Measurements from ENCODE around the gene CAMKMT.

CAMKMT gene

GRCh38 chr2:44490726-44491125, 129.0 kb downstream of the CAMKMT start:
- no peak overlapping the region for H3K9ac ChIP-seq (ENCODE audit: low read depth, low read length, poor library complexity)
- no peak overlapping the region for H3K4me2 ChIP-seq (ENCODE audit: insufficient read depth, low read length, poor library complexity, severe bottlenecking)
- WGBS, 2 donors (ENCODE audit: extremely low coverage in 2 of 2, insufficient read length in 2 of 2, insufficient replicate concordance in 1 of 2) = no CpG with 5 or more reads among the region's 3 CpGs
- no peak overlapping the region for H3K14ac ChIP-seq (ENCODE audit: low read length)
- H2BK5ac ChIP-seq (ENCODE audit: low read length) = no peak overlapping the region
- H3K36me3 ChIP-seq (replicated peaks in 1 of 2; ENCODE audit: control insufficient read depth in 2 of 2, insufficient read depth in 2 of 2, low read length in 2 of 2) = no peaks in the 10 kb centered on the region
- no peak for DNase-seq (ENCODE audit: low spot score)
- H2AFZ ChIP-seq (ENCODE audit: low read length) = no peak overlapping the region
- H2BK120ac ChIP-seq (ENCODE audit: low read depth, low read length) = no peak overlapping the region
- H2BK15ac ChIP-seq (ENCODE audit: low read length) = no peak overlapping the region
- no peak overlapping the region for H4K8ac ChIP-seq (ENCODE audit: low read depth, low read length)
- no peak overlapping the region for H3K4ac ChIP-seq (ENCODE audit: low read length)
- no peak overlapping the region for H3K23ac ChIP-seq (ENCODE audit: low read depth, low read length, poor library complexity)
- no peaks in the 10 kb centered on the region for H3K9me3 ChIP-seq (replicated peaks in 1 of 2; ENCODE audit: control insufficient read depth in 2 of 2, insufficient read depth in 1 of 2, low read depth in 1 of 2, low read length in 2 of 2)
- no peak overlapping the region for H3K4me3 ChIP-seq (ENCODE audit: low read length in 2 of 2)
- H3K27ac ChIP-seq (replicated peaks; ENCODE audit: low read length) = no peak overlapping the region
- no peaks in the 10 kb centered on the region for H3K27me3 ChIP-seq (ENCODE audit: control insufficient read depth in 3 of 3, insufficient read depth in 3 of 3, low read depth in 1 of 3, low read length in 3 of 3)
- H4K91ac ChIP-seq (ENCODE audit: low read depth, low read length, poor library complexity) = no peak overlapping the region
- H2BK12ac ChIP-seq (ENCODE audit: low read length) = no peak overlapping the region
- H3K4me1 ChIP-seq (ENCODE audit: control insufficient read depth in 2 of 2, insufficient read depth in 1 of 2, low read depth in 1 of 2, low read length in 2 of 2) = no peaks in the 10 kb centered on the region
- no peak overlapping the region for H3K18ac ChIP-seq (ENCODE audit: low read length)
- no peak overlapping the region for H2AK5ac ChIP-seq (ENCODE audit: low read depth, low read length)
- H3K79me1 ChIP-seq (ENCODE audit: low read depth, low read length) = no peaks in the 10 kb centered on the region

GRCh38 chr2:44494006-44494405, 132.3 kb downstream of the CAMKMT start:
- H3K4me2 ChIP-seq (ENCODE audit: insufficient read depth, low read length, poor library complexity, severe bottlenecking) = no peak overlapping the region
- no peak overlapping the region for H3K27ac ChIP-seq (replicated peaks; ENCODE audit: low read length)
- no peak overlapping the region for H2BK15ac ChIP-seq (ENCODE audit: low read length)
- no peaks in the 10 kb centered on the region for H3K36me3 ChIP-seq (replicated peaks in 1 of 2; ENCODE audit: control insufficient read depth in 2 of 2, insufficient read depth in 2 of 2, low read length in 2 of 2)
- peaks cover 2 to 3% of the 10 kb centered on the region in 2 donors for H3K4me1 ChIP-seq (ENCODE audit: control insufficient read depth in 2 of 2, insufficient read depth in 1 of 2, low read depth in 1 of 2, low read length in 2 of 2)
- H3K9ac ChIP-seq (ENCODE audit: low read depth, low read length, poor library complexity) = no peak overlapping the region
- no peak overlapping the region for H3K23ac ChIP-seq (ENCODE audit: low read depth, low read length, poor library complexity)
- H3K4me3 ChIP-seq (ENCODE audit: low read length in 2 of 2) = no peak overlapping the region
- H2BK12ac ChIP-seq (ENCODE audit: low read length) = no peak overlapping the region
- no peak overlapping the region for H2AK5ac ChIP-seq (ENCODE audit: low read depth, low read length)
- no peaks in the 10 kb centered on the region for H3K27me3 ChIP-seq (ENCODE audit: control insufficient read depth in 3 of 3, insufficient read depth in 3 of 3, low read depth in 1 of 3, low read length in 3 of 3)
- H3K79me1 ChIP-seq (ENCODE audit: low read depth, low read length) = no peaks in the 10 kb centered on the region
- H2BK120ac ChIP-seq (ENCODE audit: low read depth, low read length) = no peak overlapping the region
- no peak overlapping the region for H3K18ac ChIP-seq (ENCODE audit: low read length)
- no CpG with 5 or more reads among the region's 2 CpGs for WGBS, 2 donors (ENCODE audit: extremely low coverage in 2 of 2, insufficient read length in 2 of 2, insufficient replicate concordance in 1 of 2)
- H2BK5ac ChIP-seq (ENCODE audit: low read length) = no peak overlapping the region
- DNase-seq (ENCODE audit: low spot score) = no peak
- H3K9me3 ChIP-seq (replicated peaks in 1 of 2; ENCODE audit: control insufficient read depth in 2 of 2, insufficient read depth in 1 of 2, low read depth in 1 of 2, low read length in 2 of 2) = no peaks in the 10 kb centered on the region
- no peak overlapping the region for H2AFZ ChIP-seq (ENCODE audit: low read length)
- no peak overlapping the region for H3K14ac ChIP-seq (ENCODE audit: low read length)
- no peak overlapping the region for H3K4ac ChIP-seq (ENCODE audit: low read length)
- H4K91ac ChIP-seq (ENCODE audit: low read depth, low read length, poor library complexity) = no peak overlapping the region
- no peak overlapping the region for H4K8ac ChIP-seq (ENCODE audit: low read depth, low read length)

- Histone ChIP-seq H3K14ac (ENCODE audit: low read length) (no peak overlapping the region), H3K27ac (replicated peaks; ENCODE audit: low read length) (no peak overlapping the region), H2AK5ac (ENCODE audit: low read depth, low read length) (no peak overlapping the region), H3K4ac (ENCODE audit: low read length) (no peak overlapping the region), H3K79me1 (ENCODE audit: low read depth, low read length) (no peaks in the 10 kb centered on the region), H3K36me3 (replicated peaks in 1 of 2; ENCODE audit: control insufficient read depth in 2 of 2, insufficient read depth in 2 of 2, low read length in 2 of 2) (no peaks in the 10 kb centered on the region), H2BK120ac (ENCODE audit: low read depth, low read length) (no peak overlapping the region), H3K9ac (ENCODE audit: low read depth, low read length, poor library complexity) (no peak overlapping the region), H3K9me3 (replicated peaks in 1 of 2; ENCODE audit: control insufficient read depth in 2 of 2, insufficient read depth in 1 of 2, low read depth in 1 of 2, low read length in 2 of 2) (no peaks in the 10 kb centered on the region), H4K8ac (ENCODE audit: low read depth, low read length) (no peak overlapping the region), H3K18ac (ENCODE audit: low read length) (no peak overlapping the region), H2BK5ac (ENCODE audit: low read length) (no peak overlapping the region), H3K4me3 (ENCODE audit: low read length in 2 of 2) (no peak overlapping the region), H3K23ac (ENCODE audit: low read depth, low read length, poor library complexity) (no peak overlapping the region), H3K27me3 (ENCODE audit: control insufficient read depth in 3 of 3, insufficient read depth in 3 of 3, low read depth in 1 of 3, low read length in 3 of 3) (no peaks in the 10 kb centered on the region), H3K4me2 (ENCODE audit: insufficient read depth, low read length, poor library complexity, severe bottlenecking) (no peak overlapping the region), H3K4me1 (ENCODE audit: control insufficient read depth in 2 of 2, insufficient read depth in 1 of 2, low read depth in 1 of 2, low read length in 2 of 2) (peaks cover 2 to 3% of the 10 kb centered on the region in 2 donors), H2BK12ac (ENCODE audit: low read length) (no peak overlapping the region), H4K91ac (ENCODE audit: low read depth, low read length, poor library complexity) (no peak overlapping the region), H2BK15ac (ENCODE audit: low read length) (no peak overlapping the region), H2AFZ (ENCODE audit: low read length) (no peak overlapping the region)
- no CpG with 5 or more reads among the region's 3 CpGs for WGBS, 2 donors (ENCODE audit: extremely low coverage in 2 of 2, insufficient read length in 2 of 2, insufficient replicate concordance in 1 of 2)
- DNase-seq (ENCODE audit: low spot score) = no peak
Observed at GRCh38 chr2:44495035-44495434, 133.3 kb downstream of the CAMKMT start.

- H3K27ac ChIP-seq (replicated peaks; ENCODE audit: low read length) = no peak overlapping the region
- no peak overlapping the region for H3K4me2 ChIP-seq (ENCODE audit: insufficient read depth, low read length, poor library complexity, severe bottlenecking)
- no peaks in the 10 kb centered on the region for H3K27me3 ChIP-seq (ENCODE audit: control insufficient read depth in 3 of 3, insufficient read depth in 3 of 3, low read depth in 1 of 3, low read length in 3 of 3)
- H3K9me3 ChIP-seq (replicated peaks in 1 of 2; ENCODE audit: control insufficient read depth in 2 of 2, insufficient read depth in 1 of 2, low read depth in 1 of 2, low read length in 2 of 2) = no peaks in the 10 kb centered on the region
- H3K18ac ChIP-seq (ENCODE audit: low read length) = no peak overlapping the region
- H3K9ac ChIP-seq (ENCODE audit: low read depth, low read length, poor library complexity) = no peak overlapping the region
- H3K4ac ChIP-seq (ENCODE audit: low read length) = no peak overlapping the region
- H3K79me1 ChIP-seq (ENCODE audit: low read depth, low read length) = no peaks in the 10 kb centered on the region
- H2BK120ac ChIP-seq (ENCODE audit: low read depth, low read length) = no peak overlapping the region
- H2AK5ac ChIP-seq (ENCODE audit: low read depth, low read length) = no peak overlapping the region
- no peak overlapping the region for H2BK12ac ChIP-seq (ENCODE audit: low read length)
- no peak overlapping the region for H3K23ac ChIP-seq (ENCODE audit: low read depth, low read length, poor library complexity)
- H2AFZ ChIP-seq (ENCODE audit: low read length) = no peak overlapping the region
- H4K8ac ChIP-seq (ENCODE audit: low read depth, low read length) = no peak overlapping the region
- no peak overlapping the region for H2BK5ac ChIP-seq (ENCODE audit: low read length)
- no peak overlapping the region for H2BK15ac ChIP-seq (ENCODE audit: low read length)
- no peak overlapping the region for H3K14ac ChIP-seq (ENCODE audit: low read length)
- no peaks in the 10 kb centered on the region for H3K36me3 ChIP-seq (replicated peaks in 1 of 2; ENCODE audit: control insufficient read depth in 2 of 2, insufficient read depth in 2 of 2, low read length in 2 of 2)
- WGBS, 2 donors (ENCODE audit: extremely low coverage in 2 of 2, insufficient read length in 2 of 2, insufficient replicate concordance in 1 of 2) = no CpG with 5 or more reads among the region's 1 CpG
- H4K91ac ChIP-seq (ENCODE audit: low read depth, low read length, poor library complexity) = no peak overlapping the region
- peaks cover 2 to 3% of the 10 kb centered on the region in 2 donors for H3K4me1 ChIP-seq (ENCODE audit: control insufficient read depth in 2 of 2, insufficient read depth in 1 of 2, low read depth in 1 of 2, low read length in 2 of 2)
- no peak overlapping the region for H3K4me3 ChIP-seq (ENCODE audit: low read length in 2 of 2)
- DNase-seq (ENCODE audit: low spot score) = no peak
Observed at GRCh38 chr2:44495544-44495943, 133.8 kb downstream of the CAMKMT start.
